ENCODE results near the gene SNX9.

The SNX9 gene

GRCh38 chr6:157989541-157990289 is 166.7 kb downstream of the SNX9 start:
- DNase-seq (ENCODE audit: extremely low read depth in 1 of 2, low read depth in 1 of 2) = no peak

GRCh38 chr6:157990321-157991066 is 167.4 kb downstream of the SNX9 start:
- DNase-seq (ENCODE audit: extremely low read depth in 1 of 2, low read depth in 1 of 2) = no peak

GRCh38 chr6:157991067-157991432 is 168.0 kb downstream of the SNX9 start:
- no peak for DNase-seq (ENCODE audit: extremely low read depth in 1 of 2, low read depth in 1 of 2)

GRCh38 chr6:157993076-157993475 is 170.0 kb downstream of the SNX9 start:
- DNase-seq (ENCODE audit: extremely low read depth in 1 of 2, low read depth in 1 of 2) = no peak

- DNase-seq (ENCODE audit: extremely low read depth in 1 of 2, low read depth in 1 of 2) = no peak
Observed at GRCh38 chr6:157994125-157994795, 171.2 kb downstream of the SNX9 start.
